SK-N-MC (cell line): ENCODE results near the gene KRT33B.

Experiments used
- EZH2 ChIP-seq: fragments of 200-600 bp; sonication (generic); IDR thresholded peaks from one replicate; pipeline ENCODE4 v1.6.1; 2017; ENCODE audit warnings: antibody characterized with exemption
- FOXP2 ChIP-seq: optimal IDR thresholded peaks from 2 replicates; pipeline ENCODE3; 2011; ENCODE audit warnings: mild to moderate bottlenecking, moderate library complexity; ENCODE audit not compliant: insufficient read depth; ENCODE audit errors: extremely low read length, control extremely low read depth
- POLR2AphosphoS5 ChIP-seq: IDR thresholded peaks from 2 replicates; pipeline ENCODE4 v1.6.1; 2012; ENCODE audit warnings: mild to moderate bottlenecking, low read depth, low read length, borderline replicate concordance

GRCh38 chr17:41416479-41416878 is 46.9 kb upstream of the KRT33B start:
- TF ChIP-seq EZH2: no peak
- TF ChIP-seq POLR2AphosphoS5: no peak
- TF ChIP-seq FOXP2: no peak
